ENCODE measurements around the gene MGAT5. TPM values are rescaled to one million over a fixed set of nuclear protein-coding genes. Genes with fewer than 3 reads are reported as not detected.

MGAT5 gene
- total RNA-seq, 1 donor from 2014 or later, result 37.6 TPM

DNA sequence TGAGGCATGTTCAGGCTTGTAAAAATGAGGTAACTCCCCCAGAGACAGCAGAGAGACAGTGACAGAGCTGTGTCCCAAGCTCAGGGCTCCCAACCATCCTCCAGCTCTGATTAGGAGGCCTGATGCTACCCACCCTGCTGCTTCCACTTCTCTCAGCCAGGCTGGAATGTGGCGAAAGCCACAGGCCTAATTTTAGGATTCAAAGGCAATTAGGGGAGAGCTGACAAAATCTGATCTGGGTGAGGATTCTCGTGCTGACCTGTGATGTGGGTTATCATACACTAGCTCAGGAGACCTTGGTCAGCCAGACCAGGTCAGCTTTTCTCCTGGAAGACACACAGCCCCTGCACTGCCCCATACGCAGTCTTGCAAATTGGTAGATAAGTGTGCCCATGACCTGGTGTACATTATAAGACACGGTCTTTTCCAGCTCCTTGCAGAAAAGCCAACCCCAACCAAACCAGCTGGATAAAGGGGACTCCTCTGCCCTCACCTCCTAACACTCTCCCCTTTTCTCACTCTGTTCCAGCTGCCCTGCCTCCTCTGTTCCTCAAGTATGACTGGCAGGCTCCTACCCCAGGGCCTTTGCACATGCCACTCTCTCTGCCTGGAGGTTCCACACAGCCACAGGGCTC is 225.9 kb downstream of the MGAT5 start:
- H3K27me3 ChIP-seq (ENCODE audit: control insufficient read depth in 3 of 3, insufficient read depth in 3 of 3, low read length in 3 of 3), result peaks cover 0 to 4% (median 0%) of the 10 kb centered on the region in 3 donors
- no peaks in the 10 kb centered on the region for H3K4me1 ChIP-seq (ENCODE audit: control insufficient read depth in 3 of 3, insufficient read depth in 3 of 3, low read length in 3 of 3)
- H3K4me3 ChIP-seq (ENCODE audit: low read length in 3 of 3), result no peak overlapping the region
- peaks cover 0 to 3% (median 0%) of the 10 kb centered on the region in 3 donors for H3K9me3 ChIP-seq (ENCODE audit: control insufficient read depth in 3 of 3, low read length in 3 of 3)
- no peak overlapping the region for H3K9ac ChIP-seq (ENCODE audit: low read depth in 1 of 3, low read length in 3 of 3)
- H3K27ac ChIP-seq (ENCODE audit: low read depth, low read length), result no peak overlapping the region
- H3K36me3 ChIP-seq (ENCODE audit: control insufficient read depth in 3 of 3, insufficient read depth in 3 of 3, low read length in 3 of 3), result no peaks in the 10 kb centered on the region

DNA sequence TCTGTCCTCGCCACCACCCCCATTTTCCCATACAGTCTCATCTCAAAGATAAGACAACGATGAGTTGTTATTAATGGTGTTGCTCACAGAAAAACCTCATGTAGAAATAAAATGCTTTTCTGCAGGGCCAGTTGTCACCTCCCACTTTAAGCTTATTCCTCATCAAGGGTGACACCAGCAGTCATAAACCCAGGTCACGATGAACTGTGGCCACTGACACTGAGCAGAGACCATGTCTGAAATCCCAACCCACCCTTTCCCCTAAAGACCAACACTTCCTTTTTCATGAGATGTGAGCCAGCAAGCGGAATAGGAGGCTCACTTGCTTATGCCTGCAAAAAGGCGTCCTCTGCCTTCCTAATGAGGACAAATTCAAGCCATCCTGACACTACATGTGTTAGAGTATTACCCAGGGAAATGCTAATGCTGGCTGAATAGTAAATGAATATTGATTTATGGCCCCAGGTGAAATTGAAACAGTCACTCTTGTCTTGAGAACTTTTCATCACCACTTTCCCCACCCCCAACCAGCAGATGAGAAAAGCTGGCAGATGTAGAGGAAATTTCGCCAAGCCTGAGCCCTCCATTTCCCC is 228.4 kb downstream of the MGAT5 start:
- H3K9me3 ChIP-seq (ENCODE audit: control insufficient read depth in 3 of 3, low read length in 3 of 3), result peaks cover 0 to 3% (median 0%) of the 10 kb centered on the region in 3 donors
- H3K27me3 ChIP-seq (ENCODE audit: control insufficient read depth in 3 of 3, insufficient read depth in 3 of 3, low read length in 3 of 3), result peaks cover 0 to 4% (median 0%) of the 10 kb centered on the region in 3 donors
- H3K4me3 ChIP-seq (ENCODE audit: low read length in 3 of 3), result no peak overlapping the region
- H3K4me1 ChIP-seq (ENCODE audit: control insufficient read depth in 3 of 3, insufficient read depth in 3 of 3, low read length in 3 of 3), result no peaks in the 10 kb centered on the region
- H3K36me3 ChIP-seq (ENCODE audit: control insufficient read depth in 3 of 3, insufficient read depth in 3 of 3, low read length in 3 of 3), result no peaks in the 10 kb centered on the region
- no peak overlapping the region for H3K9ac ChIP-seq (ENCODE audit: low read depth in 1 of 3, low read length in 3 of 3)
- H3K27ac ChIP-seq (ENCODE audit: low read depth, low read length), result no peak overlapping the region

GRCh38 chr2:134482766-134483340 is 229.0 kb downstream of the MGAT5 start:
- Histone ChIP-seq H3K27ac (ENCODE audit: low read depth, low read length) (no peak overlapping the region), H3K9me3 (ENCODE audit: control insufficient read depth in 3 of 3, low read length in 3 of 3) (peaks cover 0 to 3% (median 0%) of the 10 kb centered on the region in 3 donors), H3K27me3 (ENCODE audit: control insufficient read depth in 3 of 3, insufficient read depth in 3 of 3, low read length in 3 of 3) (peaks cover 0 to 4% (median 0%) of the 10 kb centered on the region in 3 donors), H3K4me3 (ENCODE audit: low read length in 3 of 3) (no peak overlapping the region), H3K4me1 (ENCODE audit: control insufficient read depth in 3 of 3, insufficient read depth in 3 of 3, low read length in 3 of 3) (no peaks in the 10 kb centered on the region), H3K36me3 (ENCODE audit: control insufficient read depth in 3 of 3, insufficient read depth in 3 of 3, low read length in 3 of 3) (no peaks in the 10 kb centered on the region), H3K9ac (ENCODE audit: low read depth in 1 of 3, low read length in 3 of 3) (no peak overlapping the region)

GRCh38 chr2:134489732-134490384 is 236.0 kb downstream of the MGAT5 start:
- Histone ChIP-seq H3K36me3 (ENCODE audit: control insufficient read depth in 3 of 3, insufficient read depth in 3 of 3, low read length in 3 of 3) (no peaks in the 10 kb centered on the region), H3K27ac (ENCODE audit: low read depth, low read length) (no peak overlapping the region), H3K9ac (ENCODE audit: low read depth in 1 of 3, low read length in 3 of 3) (no peak overlapping the region), H3K4me3 (ENCODE audit: low read length in 3 of 3) (no peak overlapping the region), H3K4me1 (ENCODE audit: control insufficient read depth in 3 of 3, insufficient read depth in 3 of 3, low read length in 3 of 3) (no peaks in the 10 kb centered on the region), H3K9me3 (ENCODE audit: control insufficient read depth in 3 of 3, low read length in 3 of 3) (no peaks in the 10 kb centered on the region), H3K27me3 (ENCODE audit: control insufficient read depth in 3 of 3, insufficient read depth in 3 of 3, low read length in 3 of 3) (peaks cover 3 to 6% (median 3%) of the 10 kb centered on the region in 3 donors)

GRCh38 chr2:134490559-134490958 is 236.7 kb downstream of the MGAT5 start:
- Histone ChIP-seq H3K4me3 (ENCODE audit: low read length in 3 of 3) (no peak overlapping the region), H3K4me1 (ENCODE audit: control insufficient read depth in 3 of 3, insufficient read depth in 3 of 3, low read length in 3 of 3) (no peaks in the 10 kb centered on the region), H3K9ac (ENCODE audit: low read depth in 1 of 3, low read length in 3 of 3) (no peak overlapping the region), H3K27me3 (ENCODE audit: control insufficient read depth in 3 of 3, insufficient read depth in 3 of 3, low read length in 3 of 3) (peaks cover 3 to 7% (median 4%) of the 10 kb centered on the region in 3 donors), H3K9me3 (ENCODE audit: control insufficient read depth in 3 of 3, low read length in 3 of 3) (no peaks in the 10 kb centered on the region), H3K27ac (ENCODE audit: low read depth, low read length) (no peak overlapping the region), H3K36me3 (ENCODE audit: control insufficient read depth in 3 of 3, insufficient read depth in 3 of 3, low read length in 3 of 3) (no peaks in the 10 kb centered on the region)

DNA sequence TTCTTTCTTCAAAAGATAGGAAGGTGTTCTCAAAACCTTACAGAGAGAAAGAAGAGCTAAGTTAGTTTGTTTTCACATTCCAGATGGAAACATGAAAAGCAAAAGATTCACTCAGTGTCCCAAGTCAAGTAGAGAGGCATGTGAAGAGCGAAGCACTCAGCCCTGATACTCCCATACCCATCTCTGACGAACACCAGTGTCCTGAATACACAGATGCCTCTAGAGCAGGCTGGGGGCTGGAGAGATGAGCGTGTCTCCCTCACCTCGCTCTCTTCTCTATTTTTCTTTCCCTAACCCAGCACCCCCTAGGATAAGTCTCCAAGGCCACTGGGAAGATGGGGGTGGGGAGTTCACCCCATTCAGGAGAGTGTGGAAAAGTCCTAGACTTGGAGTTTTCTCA is 237.2 kb downstream of the MGAT5 start:
- Histone ChIP-seq H3K27me3 (ENCODE audit: control insufficient read depth in 3 of 3, insufficient read depth in 3 of 3, low read length in 3 of 3) (peaks cover 3 to 7% (median 4%) of the 10 kb centered on the region in 3 donors), H3K9me3 (ENCODE audit: control insufficient read depth in 3 of 3, low read length in 3 of 3) (no peaks in the 10 kb centered on the region), H3K36me3 (ENCODE audit: control insufficient read depth in 3 of 3, insufficient read depth in 3 of 3, low read length in 3 of 3) (no peaks in the 10 kb centered on the region), H3K4me3 (ENCODE audit: low read length in 3 of 3) (no peak overlapping the region), H3K4me1 (ENCODE audit: control insufficient read depth in 3 of 3, insufficient read depth in 3 of 3, low read length in 3 of 3) (no peaks in the 10 kb centered on the region), H3K27ac (ENCODE audit: low read depth, low read length) (no peak overlapping the region), H3K9ac (ENCODE audit: low read depth in 1 of 3, low read length in 3 of 3) (no peak overlapping the region)

- Histone ChIP-seq H3K4me1 (ENCODE audit: control insufficient read depth in 3 of 3, insufficient read depth in 3 of 3, low read length in 3 of 3) (no peaks in the 10 kb centered on the region), H3K27ac (ENCODE audit: low read depth, low read length) (no peak overlapping the region), H3K9me3 (ENCODE audit: control insufficient read depth in 3 of 3, low read length in 3 of 3) (no peaks in the 10 kb centered on the region), H3K4me3 (ENCODE audit: low read length in 3 of 3) (no peak overlapping the region), H3K36me3 (ENCODE audit: control insufficient read depth in 3 of 3, insufficient read depth in 3 of 3, low read length in 3 of 3) (no peaks in the 10 kb centered on the region), H3K27me3 (ENCODE audit: control insufficient read depth in 3 of 3, insufficient read depth in 3 of 3, low read length in 3 of 3) (peaks cover 3 to 7% (median 4%) of the 10 kb centered on the region in 3 donors), H3K9ac (ENCODE audit: low read depth in 1 of 3, low read length in 3 of 3) (no peak overlapping the region)
These were observed 238.0 kb downstream of the MGAT5 start for GRCh38 chr2:134491771-134492441.

DNA sequence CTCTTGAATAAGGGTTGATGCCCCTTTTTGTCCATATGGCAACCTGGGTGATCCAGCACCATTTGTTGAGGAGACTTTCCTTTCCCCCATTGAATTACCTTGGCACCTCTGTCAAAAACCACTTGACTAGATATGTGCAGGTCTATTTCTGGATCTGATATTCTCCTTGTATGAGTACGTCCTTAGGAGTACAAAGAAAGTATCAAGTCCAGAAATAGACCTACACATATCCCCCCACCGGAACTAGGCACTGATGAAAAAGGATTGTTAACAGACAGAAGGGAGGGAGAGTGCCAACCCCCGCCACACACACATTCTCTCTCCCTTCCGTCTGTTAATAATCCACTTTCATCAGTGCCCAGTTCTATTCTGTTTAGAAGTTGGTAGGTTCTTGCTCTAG is 239.9 kb downstream of the MGAT5 start:
- Histone ChIP-seq H3K27me3 (ENCODE audit: control insufficient read depth in 3 of 3, insufficient read depth in 3 of 3, low read length in 3 of 3) (peaks cover 3 to 7% (median 4%) of the 10 kb centered on the region in 3 donors), H3K36me3 (ENCODE audit: control insufficient read depth in 3 of 3, insufficient read depth in 3 of 3, low read length in 3 of 3) (no peaks in the 10 kb centered on the region), H3K4me1 (ENCODE audit: control insufficient read depth in 3 of 3, insufficient read depth in 3 of 3, low read length in 3 of 3) (no peaks in the 10 kb centered on the region), H3K9ac (ENCODE audit: low read depth in 1 of 3, low read length in 3 of 3) (no peak overlapping the region), H3K4me3 (ENCODE audit: low read length in 3 of 3) (no peak overlapping the region), H3K27ac (ENCODE audit: low read depth, low read length) (no peak overlapping the region), H3K9me3 (ENCODE audit: control insufficient read depth in 3 of 3, low read length in 3 of 3) (no peaks in the 10 kb centered on the region)

GRCh38 chr2:134498654-134499053 is 244.8 kb downstream of the MGAT5 start:
- H3K27me3 ChIP-seq (ENCODE audit: control insufficient read depth in 3 of 3, insufficient read depth in 3 of 3, low read length in 3 of 3), result peaks cover 0 to 3% (median 2%) of the 10 kb centered on the region in 3 donors
- no peaks in the 10 kb centered on the region for H3K9me3 ChIP-seq (ENCODE audit: control insufficient read depth in 3 of 3, low read length in 3 of 3)
- H3K4me3 ChIP-seq (ENCODE audit: low read length in 3 of 3), result no peak overlapping the region
- no peaks in the 10 kb centered on the region for H3K36me3 ChIP-seq (ENCODE audit: control insufficient read depth in 3 of 3, insufficient read depth in 3 of 3, low read length in 3 of 3)
- H3K4me1 ChIP-seq (ENCODE audit: control insufficient read depth in 3 of 3, insufficient read depth in 3 of 3, low read length in 3 of 3), result no peaks in the 10 kb centered on the region
- H3K9ac ChIP-seq (ENCODE audit: low read depth in 1 of 3, low read length in 3 of 3), result no peak overlapping the region
- H3K27ac ChIP-seq (ENCODE audit: low read depth, low read length), result no peak overlapping the region

Measured in skeletal muscle tissue (tissue), 4 donors.